ENCODE data around the gene GAGE10.

Gene GAGE10, protein sequence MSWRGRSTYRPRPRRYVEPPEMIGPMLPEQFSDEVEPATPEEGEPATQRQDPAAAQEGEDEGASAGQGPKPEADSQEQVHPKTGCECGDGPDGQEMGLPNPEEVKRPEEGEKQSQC

DNA sequence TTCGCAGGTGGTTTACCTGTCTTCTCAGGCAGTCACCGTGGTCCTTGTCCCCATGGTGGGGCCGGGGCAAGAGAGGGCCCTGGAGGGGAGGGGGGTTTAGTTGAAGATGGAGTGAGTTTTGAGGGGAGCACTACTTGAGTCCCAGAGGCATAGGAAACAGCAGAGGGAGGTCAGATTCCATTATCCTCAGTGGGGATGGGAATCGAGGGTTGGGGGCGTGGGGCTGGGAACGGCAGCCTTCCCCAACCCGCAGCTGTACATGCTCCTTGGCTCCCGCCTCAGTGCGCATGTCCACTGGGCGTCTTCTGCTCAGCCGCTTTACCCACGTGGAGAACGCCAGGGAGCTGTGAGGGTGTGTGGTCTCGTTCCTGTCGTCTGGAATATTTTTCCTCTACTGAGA lies at the start of gene GAGE10:
TSS of gene GAGE10 (plus strand) at position 301 of the 400 bp plus-strand sequence. CDS start 1,214 bp downstream, outside the sequence.
- DNase-seq (ENCODE audit: low spot score) = no peak

DNA sequence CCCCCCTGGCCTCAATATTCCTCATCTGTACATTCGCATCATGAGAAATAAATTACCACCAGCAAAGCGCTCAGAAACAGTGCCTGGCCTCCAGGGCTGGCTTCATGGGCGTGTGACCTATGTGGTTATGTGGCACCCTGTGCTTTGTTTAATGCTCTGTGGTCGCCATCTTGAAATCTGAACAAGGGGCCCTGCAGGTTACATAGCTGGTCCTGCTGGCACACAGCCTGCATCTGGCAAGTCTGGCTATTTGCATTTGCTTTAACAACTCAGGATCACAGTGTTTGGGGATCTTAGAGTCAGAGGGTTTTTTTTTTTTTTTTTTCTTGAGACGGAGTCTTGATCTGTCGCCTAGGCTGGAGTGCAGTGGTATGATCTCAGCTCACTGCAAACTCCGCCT lies 48.8 kb upstream of the GAGE10 start:
- DNase-seq (ENCODE audit: low spot score) = no peak

DNA sequence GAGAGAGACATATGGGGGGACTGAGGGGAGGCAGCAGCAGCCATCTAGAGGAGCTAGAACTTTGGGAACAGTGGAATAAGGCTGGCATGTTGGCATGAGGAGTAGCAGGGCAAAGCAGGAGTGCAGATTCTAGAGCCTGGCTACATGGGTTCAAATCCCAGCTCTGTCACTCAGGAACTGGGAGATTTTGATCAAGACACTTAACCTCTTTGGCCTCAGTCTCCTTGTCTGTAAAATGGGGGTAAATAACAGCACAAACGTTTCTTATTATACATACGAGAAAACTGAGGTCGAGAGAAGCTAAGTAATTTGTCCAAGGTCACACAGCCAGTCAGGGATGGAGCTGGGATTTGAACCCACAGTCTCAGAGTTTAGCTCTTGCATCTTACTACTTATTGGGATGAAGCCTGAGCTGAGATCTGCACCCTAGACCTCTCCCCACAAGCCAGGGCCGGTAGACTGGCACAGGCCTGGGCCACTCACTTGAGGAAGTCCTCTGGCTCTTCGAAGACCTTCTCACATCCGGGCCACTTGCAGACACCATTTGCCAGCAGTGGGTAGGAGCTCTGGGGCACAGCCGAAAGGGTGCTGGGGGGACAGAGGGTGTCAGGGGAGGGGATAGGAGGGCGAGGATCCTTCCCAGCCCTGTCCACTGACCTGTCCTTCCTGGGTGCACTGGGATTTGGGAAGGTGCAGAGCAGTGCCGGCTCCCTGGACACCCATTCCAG lies 47.0 kb upstream of the GAGE10 start:
- DNase-seq (ENCODE audit: low spot score) = no peak

DNA sequence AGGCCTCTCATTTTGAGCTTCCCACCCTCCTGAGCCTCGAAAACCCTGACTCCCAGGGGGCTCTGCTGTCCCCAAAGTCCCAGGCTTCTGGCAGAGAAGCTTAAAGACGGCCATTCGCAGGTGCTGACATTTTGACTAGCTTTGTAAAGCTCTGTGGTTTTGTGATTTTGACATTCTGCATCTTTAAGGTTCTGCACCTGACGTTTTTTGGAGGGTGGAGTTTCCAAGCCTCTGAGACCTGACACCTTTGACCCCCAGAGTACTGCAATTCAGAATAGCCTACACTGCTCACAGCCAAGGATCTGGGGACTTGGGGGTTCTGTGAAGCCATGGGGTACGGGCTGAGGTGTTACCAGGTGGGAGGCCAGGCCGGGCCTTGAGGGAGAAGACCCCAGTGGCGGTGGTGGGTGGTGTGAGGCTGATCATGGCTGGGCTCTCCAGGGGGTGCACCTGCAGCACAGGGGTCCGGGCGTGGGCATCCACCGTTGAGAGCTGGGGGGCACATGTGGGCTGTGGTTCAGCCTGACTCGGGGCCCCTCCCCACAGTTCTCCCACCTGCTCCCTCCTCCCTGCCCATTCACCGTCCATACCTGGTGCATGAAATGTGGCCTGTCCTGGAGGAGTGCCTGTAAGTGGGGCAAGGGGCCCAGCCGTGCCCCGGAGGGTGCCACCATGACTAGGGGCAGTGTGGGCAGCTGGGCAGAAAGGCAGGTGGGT lies 46.2 kb upstream of the GAGE10 start:
- no peak for DNase-seq (ENCODE audit: low spot score)

DNA sequence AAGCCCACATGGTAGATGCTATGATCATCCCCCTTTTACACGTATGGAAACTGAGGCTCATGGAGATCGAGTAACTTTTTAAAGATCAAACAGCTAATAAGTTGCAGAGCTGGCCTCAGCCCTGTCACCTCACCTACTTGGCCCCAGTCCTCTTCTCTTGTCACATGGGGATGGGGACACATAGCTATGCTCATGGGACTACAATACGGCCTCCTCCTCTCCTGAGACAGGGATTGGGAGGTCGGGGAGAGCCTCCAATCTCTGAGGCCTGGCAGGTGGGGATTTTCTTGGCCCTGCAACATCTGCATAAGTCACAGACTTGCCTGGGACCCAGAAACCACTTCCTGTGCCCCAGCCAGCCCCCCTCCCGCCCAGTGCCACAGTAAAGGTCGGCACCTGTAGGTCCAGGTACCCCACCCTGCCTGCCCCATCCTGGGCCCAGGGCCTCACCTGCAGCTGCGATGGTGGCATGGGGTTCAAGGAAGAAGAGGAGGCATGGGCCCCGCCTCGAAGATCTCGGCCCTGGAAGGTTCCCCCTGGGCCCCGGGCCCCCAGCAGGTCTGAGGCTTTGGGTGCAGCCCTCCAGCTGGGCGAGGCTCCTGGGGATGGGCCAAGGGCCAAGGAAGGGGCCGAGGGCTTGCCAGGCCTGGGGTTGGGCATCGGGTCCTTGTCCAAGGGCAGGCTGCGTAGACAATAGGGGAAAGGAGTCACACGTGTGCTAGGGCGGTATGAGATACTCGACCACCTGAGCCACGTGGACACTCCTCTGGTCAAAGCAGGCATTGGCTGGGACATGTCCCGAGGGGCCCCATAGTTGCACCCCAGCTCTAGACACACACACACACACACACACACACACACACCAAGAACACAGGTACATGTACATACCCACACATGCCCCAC lies 45.3 kb upstream of the GAGE10 start:
- DNase-seq (ENCODE audit: low spot score) = no peak

DNA sequence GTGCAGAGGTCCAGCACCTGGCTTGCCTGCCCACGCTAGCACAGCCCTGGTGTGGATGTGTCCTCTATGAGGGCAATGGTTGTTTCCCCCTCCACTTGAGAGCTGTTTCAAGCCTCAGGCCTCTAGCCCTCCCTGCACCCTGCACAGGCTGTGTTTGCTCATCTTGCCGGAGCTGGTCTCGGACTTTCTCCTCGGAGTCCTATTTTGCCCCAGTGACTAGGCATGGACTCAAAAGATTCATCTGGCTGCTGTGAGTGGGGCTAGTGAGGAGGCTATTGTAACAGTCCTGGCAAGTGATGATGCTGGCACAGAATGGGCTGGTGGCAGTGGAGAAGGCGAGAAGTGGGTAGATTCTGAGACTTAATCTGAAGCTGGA lies 44.7 kb upstream of the GAGE10 start:
- no peak for DNase-seq (ENCODE audit: low spot score)

DNA sequence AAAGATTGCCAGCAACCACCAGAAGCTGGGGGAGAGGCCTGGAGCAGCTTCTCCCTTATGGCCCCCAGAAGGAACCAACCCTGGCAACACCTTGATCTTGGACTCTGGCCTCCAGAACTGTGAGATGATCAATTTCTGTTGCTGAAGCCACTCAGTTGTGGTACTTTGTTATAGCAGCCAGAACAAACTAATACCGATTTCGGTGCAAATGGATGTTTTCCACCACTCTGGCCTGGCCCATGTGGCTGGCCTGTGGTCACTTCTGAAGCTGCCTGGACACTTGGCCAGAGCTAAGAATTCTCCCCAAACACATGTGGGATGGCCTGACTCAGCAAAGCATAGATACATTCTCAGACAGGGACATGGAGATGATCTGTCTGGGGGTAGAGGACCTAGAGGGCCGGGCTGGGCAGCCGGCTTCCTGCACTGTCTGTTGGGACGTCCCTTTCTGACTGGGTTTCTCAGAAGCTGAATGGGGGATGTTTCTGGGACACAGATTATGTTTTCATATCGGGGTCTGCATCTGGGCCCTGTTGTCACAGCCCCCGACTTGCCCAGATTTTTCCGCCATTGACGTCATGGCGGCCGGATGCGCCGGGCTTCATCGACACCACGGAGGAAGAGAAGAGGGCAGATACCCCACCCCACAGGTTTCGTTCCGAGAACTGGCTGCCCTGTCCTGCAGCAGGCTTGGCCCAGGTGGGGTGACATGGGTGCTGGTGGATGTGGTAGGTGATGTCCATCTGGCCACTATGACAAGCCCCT lies 43.0 kb upstream of the GAGE10 start:
- no peak for DNase-seq (ENCODE audit: low spot score)

DNA sequence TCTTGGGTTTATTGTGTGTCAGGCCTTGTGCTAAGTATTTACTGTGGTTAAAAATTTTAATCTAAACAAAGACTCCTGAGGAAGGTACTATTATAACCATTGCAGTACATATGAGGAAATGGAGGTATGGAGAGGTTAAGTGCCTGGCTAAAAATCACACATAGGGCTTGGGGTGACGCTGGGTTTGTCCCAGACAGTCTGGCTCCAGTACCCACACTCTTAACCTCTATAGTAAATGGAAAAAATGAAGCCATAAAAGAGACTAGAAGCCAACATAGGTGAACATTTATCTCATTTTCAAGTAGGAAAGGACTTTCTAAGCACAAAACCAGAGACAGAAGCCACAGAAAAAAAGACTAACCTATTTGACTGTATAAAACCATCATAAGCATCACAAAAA lies 40.8 kb upstream of the GAGE10 start:
- DNase-seq (ENCODE audit: low spot score) = no peak

DNA sequence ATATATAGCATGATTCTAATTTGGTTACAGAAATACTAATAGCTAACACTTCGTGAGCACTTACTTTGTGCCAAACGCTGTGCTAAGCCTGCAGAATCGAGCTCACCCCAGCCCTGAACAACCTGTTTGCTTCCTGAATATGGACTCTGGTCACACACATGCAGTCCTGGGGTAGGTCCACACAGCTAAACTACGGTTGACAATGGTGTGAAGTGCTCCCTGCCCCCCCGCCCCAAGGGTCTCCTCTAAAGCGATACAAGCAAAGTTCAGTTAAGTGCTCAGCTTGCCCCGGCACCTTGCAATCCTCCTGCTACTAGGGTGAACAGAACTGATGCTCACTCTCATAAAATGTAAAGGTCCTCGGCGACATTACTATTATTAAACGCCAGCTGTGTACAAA lies 39.8 kb upstream of the GAGE10 start:
- DNase-seq (ENCODE audit: low spot score) = no peak

DNA sequence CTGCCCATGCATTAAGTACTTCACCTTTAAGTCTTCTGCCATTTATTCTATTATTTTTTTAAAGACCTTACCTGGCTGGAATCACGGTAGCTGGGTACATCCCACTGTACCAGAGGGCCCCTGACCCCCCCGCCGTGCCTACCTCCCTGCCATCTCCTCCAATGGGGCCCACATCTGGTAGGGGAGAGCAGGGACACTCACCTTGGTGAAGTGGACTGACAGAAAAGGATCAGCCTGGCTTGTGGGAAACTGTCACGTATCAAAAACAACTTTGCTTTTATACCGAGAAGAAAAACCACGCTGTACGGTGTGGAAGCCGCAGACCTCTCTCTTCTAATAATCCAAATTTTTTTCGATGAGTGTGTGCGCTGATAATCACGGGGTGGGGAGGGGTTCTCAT lies 39.0 kb upstream of the GAGE10 start, which contains the start of gene FOXP3:
TSS of gene FOXP3 (minus strand) at position 251 of the 400 bp plus-strand sequence. CDS start 6,205 bp downstream, outside the sequence.
- DNase-seq (ENCODE audit: low spot score) = no peak

DNA sequence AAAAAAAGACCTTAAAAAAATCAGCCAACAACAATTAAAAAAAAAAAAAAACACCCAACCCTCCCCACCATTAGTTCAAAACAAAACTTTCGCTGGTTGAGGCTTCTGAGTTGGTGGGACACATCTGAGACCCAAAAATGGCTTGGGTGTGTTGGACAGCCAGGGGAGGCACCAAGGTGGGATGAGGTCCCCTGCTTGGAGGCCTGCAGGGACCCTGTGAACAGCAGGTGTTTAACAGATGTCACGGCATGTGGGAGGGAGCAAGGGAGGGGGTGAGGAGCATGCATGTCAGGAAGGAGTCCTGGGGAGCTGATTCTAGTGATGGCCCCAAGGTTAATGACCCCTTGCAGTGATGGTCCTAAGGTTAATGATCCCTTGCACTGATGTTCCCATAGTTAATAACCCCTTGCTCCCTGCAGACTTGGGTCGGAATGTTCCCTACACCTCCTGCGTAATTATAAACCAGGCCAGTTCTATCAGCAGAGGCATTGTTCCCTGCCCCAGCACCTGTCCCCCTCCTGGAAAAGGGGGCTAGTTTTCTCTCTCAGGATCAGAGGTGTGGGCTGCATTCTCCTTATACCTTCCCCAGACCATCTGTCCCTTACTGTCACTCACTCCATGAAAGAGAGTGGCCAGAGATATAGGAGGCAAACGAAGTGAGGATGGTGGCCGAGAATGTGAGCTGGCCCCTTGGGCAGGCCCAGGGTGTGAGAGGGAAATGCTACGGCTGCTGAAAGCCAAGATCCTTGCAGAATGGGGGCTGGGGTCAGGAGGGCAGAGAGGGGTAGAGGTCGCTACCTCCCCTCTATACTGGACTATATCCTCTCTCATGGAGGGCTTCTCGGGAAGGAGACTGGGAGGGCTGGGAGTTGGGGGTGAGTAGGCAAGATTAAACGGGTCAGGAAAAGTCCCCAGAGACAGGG lies 36.7 kb upstream of the GAGE10 start:
- no peak for DNase-seq (ENCODE audit: low spot score)

DNA sequence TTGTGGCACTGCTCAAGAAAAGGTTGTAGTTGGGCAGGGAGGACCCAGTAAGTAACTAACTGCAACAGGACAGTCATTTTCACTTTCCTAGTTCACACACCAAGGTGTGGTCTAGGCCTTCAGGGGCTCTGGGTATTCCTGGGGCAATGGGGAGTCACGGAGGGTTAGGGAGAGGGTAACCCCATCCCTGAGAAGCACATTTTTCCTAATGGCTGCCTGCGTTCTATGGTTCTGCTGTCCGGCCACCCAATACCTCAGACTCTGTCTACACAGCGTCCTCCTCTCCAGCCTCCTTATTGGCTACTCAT lies 34.8 kb upstream of the GAGE10 start:
- DNase-seq (ENCODE audit: low spot score) = no peak

DNA sequence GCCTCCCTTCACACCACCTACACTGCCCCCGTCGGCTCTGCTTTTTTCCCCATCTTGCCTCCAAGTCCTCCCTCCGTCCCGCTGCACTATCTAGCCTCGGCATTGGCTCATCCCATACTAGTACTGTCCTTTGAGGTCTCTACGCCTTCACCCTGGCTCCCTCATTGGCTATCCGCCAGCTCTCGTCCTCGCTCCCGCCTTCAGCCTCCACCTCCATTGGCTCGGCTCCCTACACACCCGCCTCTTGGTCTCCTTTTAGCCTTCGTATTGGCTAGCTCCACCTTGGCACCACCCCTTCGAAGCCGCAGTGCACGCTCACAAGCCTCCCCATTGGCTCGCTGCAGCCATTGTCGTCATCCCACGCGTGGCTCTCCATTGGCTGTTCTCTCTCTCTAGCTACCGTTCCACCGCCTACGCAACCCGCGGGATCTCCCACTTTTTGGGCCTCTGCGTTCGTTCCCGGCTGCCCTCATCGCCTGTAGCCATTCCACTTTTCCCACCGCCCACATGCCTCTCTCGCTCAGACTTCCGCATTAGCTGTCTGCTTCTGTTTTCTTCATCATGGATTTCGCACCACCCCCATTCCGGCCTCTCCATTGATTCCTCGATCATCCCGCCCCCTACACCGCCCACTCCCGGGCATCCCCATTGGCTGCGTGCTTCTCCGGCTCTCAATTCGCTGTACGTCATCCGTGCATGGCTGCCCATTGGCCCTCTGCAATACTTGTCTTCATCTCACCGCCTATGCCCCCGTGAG lies 34.3 kb upstream of the GAGE10 start:
- peak; percentile 95 for DNase-seq (ENCODE audit: low spot score)

DNA sequence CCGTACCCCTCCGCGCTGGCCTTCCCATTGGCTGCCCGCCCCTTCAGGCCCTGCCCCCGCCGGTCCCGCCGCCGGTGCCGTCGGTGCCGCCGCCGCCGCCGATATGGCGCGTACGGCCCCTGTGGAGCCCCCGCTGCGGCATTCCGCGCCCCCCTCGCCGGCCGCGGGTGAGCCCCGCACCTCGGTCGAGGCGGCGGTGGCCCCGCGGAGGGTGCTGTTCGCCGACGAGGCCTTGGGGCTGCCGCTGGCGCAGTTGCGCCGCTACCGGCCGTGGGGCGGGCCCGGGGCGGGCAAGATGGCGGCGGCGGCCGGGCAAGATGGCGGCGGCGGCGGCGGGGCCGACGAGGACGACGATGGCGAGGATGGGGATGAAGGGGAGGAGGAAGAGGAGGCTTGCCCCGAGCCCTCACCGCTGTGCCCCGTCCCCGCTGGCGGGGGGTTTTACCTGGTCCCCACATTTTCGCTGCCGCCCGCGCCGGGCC lies 33.6 kb upstream of the GAGE10 start, which contains the start of gene PPP1R3F:
TSS of gene PPP1R3F (plus strand) at position 27 of the 482 bp plus-strand sequence. CDS start at position 104, 77 bp downstream.
- no peak for DNase-seq (ENCODE audit: low spot score)

DNA sequence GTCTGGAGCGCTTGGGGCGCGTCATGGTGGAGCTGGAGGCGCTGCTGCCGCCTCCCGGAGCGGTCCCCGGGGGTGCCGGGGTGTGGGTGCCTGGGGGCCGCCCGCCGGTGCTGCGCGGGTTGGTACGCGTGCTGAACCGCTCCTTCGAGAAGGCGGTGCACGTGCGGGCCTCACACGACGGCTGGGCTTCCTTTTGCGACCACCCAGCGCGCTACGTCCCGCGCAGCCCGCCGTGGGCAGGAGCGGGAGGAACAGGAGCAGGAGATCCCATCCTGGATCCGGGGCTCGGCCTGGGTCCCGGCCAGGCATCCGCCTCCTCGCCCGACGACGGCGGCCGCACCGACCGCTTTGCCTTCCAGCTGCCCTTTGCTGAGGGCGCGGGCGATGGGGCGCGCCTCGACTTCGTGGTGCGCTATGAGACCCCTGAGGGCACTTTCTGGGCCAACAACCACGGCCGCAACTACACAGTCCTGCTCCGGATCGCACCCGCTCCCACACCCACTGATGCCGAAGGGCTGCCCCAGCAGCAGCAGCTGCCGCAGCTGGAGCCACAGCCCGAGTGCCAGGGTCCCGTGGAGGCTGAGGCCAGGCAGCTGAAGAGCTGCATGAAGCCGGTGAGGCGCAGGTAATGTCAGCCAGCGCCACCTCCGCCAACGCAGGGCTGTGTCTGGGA lies 33.1 kb upstream of the GAGE10 start:
- DNase-seq (ENCODE audit: low spot score) = no peak

DNA sequence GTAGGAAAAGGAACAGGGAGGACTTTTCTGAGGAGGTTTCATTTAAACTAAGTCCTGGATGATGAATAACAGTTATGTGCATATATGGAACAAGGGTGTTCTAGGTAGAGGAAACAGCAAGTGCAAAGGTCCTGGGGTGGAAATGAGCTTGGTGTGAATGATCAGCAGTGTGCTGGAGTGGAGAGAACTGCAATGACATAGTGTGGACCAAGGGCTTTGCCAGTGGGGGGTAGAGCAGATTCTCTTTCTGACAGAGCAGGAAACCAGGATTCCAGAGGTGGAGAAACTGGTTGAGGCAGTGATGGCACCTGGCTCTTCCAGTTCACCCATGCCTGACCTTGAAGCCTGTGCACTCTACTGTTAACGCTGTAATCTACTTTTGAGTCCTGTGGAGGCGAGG lies 32.1 kb upstream of the GAGE10 start:
- no peak for DNase-seq (ENCODE audit: low spot score)

DNA sequence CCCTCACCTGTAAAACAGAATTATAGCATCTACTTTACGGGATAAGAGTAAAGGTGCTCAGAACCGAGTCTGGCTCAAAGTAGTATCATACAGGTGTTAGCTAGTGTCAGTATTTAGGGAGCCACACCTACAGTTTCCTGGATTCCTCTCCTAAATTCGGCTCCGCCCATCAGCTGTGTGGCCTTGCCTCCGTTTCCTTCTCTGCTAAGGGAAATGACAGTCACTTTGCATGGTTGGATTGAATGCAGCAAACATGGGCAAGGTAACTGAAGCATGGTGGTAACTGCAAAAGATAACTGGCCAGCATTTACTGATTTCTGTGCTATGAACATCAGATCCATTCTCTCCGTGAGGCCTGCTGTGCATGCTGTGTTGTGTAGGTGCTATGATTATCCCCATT lies 31.0 kb upstream of the GAGE10 start:
- no peak for DNase-seq (ENCODE audit: low spot score)

DNA sequence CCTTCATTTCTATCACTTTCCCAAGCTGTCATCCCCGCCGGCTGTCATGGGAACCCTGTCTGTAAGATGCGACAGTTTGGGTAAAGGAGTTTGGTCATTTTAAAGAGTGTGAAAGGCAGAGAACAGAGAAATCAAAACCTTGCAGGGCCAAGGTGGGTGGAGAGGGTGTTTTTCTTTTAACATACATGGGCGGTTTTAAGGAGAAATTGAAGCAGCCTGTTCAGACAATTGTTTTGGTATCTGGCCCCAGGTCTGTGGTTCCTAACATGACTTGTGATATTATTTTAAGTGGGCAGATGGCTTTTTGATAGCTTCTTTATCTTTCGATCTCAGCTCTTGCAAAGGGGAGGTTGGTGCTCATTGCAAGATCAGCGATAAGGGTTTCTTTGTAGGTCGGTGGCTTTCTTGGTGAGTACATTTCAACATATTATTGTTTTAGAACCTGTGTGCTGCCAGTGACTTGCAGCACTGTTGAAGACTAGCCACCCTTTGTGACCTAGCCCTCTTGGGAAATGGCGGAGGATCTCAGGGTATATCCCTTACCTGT lies 30.2 kb upstream of the GAGE10 start:
- no peak for DNase-seq (ENCODE audit: low spot score)

DNA sequence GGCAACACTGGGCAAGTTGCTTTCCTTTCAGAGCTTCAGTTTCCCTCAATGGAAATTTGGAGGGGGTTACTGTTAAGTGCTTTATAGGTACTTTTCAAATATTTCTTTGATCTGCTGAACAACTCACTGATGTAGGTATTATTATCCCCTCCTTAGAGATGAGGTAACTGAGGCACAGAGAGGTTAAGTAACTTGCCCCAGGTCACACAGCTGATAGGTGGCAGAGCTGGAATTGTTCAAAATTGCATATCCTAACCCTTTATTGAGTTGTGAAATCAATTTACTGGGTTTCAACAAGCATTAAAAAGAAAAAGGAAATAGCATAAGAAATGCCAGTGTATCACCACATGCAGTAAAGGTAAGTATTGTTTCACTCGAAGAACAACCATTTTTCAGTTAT lies 27.2 kb upstream of the GAGE10 start:
- no peak for DNase-seq (ENCODE audit: low spot score)
